SKM-1 treated with dmso at 0.1 percent for 144 hours (cell line): Measurements from ENCODE around the gene CLEC16A.

ENCODE experiments used
- DNase-seq: peaks from one replicate; lab custom pipeline; 2025; ENCODE audit not compliant: unreplicated experiment; lab: John Stamatoyannopoulos, UW

The CLEC16A gene

DNA sequence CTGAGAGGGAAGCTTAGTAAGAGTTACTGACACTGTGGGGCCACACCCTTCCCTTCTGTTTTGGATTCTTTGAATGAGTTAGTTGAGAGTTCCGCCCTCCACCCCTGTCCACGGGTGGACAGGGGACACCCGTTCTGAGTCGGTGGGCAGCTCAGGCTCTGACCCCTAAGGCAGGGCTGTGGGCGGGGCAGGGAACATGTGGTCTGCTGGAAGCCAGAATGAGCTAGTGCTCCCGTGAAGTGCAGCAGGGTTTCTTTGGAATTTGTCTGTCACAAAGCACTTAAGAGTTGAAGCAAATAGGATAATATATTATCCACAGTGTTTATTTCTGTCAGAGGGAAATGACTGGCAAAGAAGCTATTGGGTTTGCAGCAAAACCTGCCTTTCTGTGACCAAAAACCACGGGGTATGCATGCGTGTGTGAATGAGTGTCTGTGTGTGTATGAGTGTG, 90.1 kb downstream of the CLEC16A start:
- no peak for DNase-seq

DNA sequence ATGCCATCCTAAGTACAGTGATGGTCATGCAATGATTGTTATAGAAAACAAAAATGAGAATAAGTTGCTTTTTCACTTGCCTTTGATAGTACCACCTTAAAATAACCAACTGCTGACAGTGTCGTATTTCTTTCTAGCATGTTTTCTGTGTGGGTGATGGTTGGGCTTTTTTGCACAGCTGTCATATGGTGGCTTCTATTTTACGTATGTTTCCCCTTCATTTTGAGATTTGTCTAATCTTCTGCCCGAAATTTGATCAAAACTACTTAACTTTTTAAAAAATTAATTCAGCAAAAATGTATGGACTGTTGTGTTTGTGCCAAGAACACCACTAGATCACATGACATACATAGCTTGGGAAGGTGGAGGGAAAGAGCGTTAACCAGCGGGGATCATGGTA, 90.7 kb downstream of the CLEC16A start:
- no peak for DNase-seq

GRCh38 chr16:11036040-11036439, 91.7 kb downstream of the CLEC16A start:
- no peak for DNase-seq

DNA sequence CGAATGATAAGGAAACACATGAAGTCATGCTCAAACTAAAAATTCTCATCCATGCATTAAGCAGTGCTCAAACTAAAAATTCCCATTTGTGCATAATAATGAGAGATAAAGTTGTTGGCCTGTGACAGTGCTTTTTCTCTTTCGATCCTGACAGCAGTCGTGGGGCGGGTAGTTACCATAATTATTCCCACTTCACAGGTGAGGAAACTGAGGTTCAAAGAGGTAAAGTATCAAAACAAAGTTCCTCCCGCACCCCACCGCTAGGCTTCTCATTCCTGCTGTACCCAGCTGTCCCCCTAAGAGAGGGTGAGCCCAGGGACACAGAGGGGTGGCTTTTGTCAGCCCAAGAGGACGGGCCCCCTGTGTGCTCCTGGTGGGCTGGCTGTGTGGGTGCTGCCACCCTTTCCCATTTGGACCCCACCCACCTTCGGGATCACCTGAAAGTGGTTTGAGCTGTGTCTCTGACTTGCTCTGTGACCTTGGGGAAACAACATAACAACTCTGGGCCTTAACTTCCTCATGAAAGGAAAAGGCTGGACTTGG, 92.6 kb downstream of the CLEC16A start:
- no peak for DNase-seq

GRCh38 chr16:11038305-11038704, 93.9 kb downstream of the CLEC16A start:
- no peak for DNase-seq

DNA sequence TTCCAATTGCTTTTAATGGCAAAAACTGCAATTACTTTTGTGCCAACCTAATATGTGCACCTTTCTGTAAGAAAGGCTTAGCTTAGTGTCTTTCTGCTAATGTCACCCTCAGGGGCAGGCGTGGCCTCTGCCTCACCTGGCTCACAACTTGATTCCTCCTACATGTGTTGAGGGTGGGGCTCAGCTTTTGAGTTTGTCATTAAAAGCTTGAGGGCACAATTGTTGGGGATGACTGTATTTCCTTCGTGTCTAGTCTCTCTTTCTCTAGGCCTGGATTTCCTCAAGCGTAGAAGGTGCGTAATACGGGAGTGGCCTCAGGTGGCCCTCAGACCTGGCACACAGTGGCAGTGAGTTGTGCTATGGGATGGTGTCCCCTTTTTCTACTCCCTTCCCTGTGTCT, 94.4 kb downstream of the CLEC16A start:
- DNase-seq, result no peak

DNA sequence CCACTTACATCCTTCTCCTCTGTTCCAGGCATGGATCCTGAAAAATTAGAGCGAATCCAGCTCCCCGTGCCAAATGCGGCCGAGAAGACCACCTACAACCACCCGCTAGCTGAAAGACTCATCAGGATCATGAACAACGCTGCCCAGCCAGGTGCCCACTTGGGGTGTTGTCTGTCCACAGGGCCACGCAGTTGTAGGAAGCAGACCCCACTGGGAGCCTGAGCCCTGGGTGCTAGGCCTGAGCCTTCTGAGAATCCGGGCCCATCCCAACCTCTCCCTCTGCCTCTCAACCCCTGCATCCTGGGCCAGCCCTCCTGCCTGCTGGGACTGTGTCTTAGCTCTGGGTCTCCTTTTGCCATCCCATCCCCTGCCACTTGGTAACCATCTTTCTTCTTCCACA, 95.4 kb downstream of the CLEC16A start:
- DNase-seq, result no peak

- DNase-seq, result no peak
Measured at GRCh38 chr16:11042191-11042590, 97.8 kb downstream of the CLEC16A start.

DNA sequence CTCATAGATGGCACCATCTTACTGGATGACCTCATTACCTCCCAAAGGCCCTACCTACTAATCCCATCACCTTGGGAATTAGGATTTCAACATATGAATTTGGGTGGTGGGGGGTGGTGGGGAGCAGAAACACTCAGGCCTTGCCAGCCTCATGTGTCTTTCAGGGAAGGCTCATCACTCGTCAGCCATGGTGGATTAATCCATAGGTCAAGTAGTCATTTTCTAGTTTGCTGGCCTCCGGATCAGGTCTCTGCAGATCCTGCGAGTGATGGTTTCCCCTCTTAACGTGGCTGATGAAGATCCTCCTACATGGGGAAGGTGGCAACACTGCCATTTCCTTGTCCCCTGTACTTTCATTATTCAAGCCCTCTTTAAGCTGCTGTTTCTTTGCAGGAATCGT, 101.1 kb downstream of the CLEC16A start:
- DNase-seq, result no peak

GRCh38 chr16:11045846-11046245, 101.5 kb downstream of the CLEC16A start:
- DNase-seq, result no peak

GRCh38 chr16:11046382-11046931, 102.1 kb downstream of the CLEC16A start:
- no peak for DNase-seq

- DNase-seq, result no peak
Measured at GRCh38 chr16:11047057-11047456, 102.7 kb downstream of the CLEC16A start.

GRCh38 chr16:11047939-11048800, 103.8 kb downstream of the CLEC16A start:
- DNase-seq, result no peak

- no peak for DNase-seq
Measured at GRCh38 chr16:11049396-11050059, 105.2 kb downstream of the CLEC16A start.

- DNase-seq, result no peak
Measured at GRCh38 chr16:11050536-11050935, 106.2 kb downstream of the CLEC16A start.

DNA sequence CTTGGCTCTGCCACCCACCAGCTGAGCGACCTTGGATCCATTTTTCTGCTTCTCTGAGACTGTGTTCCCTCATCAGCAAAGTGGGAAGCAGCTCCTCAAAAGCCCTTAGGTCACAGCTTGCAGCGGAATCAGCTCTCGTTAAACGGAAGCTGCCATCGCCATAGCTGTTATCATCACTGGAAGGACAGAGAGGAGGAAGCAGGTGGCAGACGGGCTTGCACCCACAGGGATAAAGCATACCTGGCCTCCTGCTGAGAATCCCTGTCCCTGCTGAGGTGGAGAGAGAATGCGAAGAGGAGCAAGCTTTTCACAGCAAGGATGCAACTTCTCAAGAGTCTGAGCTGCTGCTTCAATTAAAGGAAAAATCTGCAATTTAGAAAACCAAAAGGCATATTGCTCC, 106.6 kb downstream of the CLEC16A start:
- DNase-seq, result no peak

- DNase-seq, result no peak
Measured at GRCh38 chr16:11051430-11051829, 107.1 kb downstream of the CLEC16A start.

- peak; percentile 87 for DNase-seq
Measured at GRCh38 chr16:11051879-11052808, 107.8 kb downstream of the CLEC16A start.

DNA sequence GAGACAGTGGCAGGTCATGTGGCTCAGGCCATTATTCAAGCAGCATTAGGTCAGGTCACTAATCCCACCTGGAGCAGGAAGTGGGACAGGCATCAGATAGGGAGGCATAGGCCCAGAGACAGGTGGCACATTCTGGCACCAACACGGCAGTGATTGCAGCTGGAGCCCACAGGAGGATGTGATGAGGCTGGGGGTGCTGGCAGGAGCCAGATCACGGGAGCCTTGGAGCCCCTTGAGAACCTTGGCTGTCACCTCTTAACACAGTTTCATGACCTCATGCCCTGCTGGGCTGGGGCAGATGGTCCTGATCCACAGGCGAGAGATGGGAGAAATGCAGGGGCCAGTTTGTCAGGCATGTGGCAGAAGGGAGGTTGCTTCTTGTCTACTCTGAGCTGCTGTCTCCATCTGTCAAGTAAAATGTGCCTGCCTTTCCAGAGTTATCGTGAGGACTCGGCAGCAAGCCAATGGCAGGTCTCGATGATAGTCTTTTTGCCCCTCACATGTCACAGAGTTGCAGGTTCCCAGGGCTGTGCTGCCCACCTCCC, 109.6 kb downstream of the CLEC16A start:
- no peak for DNase-seq
